H7 (cell line): ENCODE results near the gene SIPA1L3. TPM values are rescaled to one million over a fixed set of nuclear protein-coding genes. Genes with fewer than 3 reads are reported as not detected.
"Not testable (repeated sequence)": the region's sequence is repeated elsewhere in the genome, so short reads cannot be mapped to it uniquely, and the experiment has no call there.

Source experiments
- DNase-seq: peaks from one replicate; pipeline ENCODE4 v3.0.0; 2012
- H3K27me3 ChIP-seq: 2 replicates; pipeline ENCODE4 v1.6.0; 2011; ENCODE audit warnings: mild to moderate bottlenecking, low read length; ENCODE audit not compliant: control insufficient read depth, insufficient read depth
- H3K36me3 ChIP-seq: replicated peaks from 2 replicates; pipeline ENCODE4 v1.5.1; 2011; ENCODE audit warnings: low read length; ENCODE audit not compliant: control insufficient read depth, insufficient read depth
- H3K4me3 ChIP-seq: 2 replicates; pipeline ENCODE4 v1.5.1; 2011; ENCODE audit warnings: low read depth, mild to moderate bottlenecking, control low read depth, low read length, moderate library complexity; ENCODE audit not compliant: insufficient read depth
- total RNA-seq: library from RNA; depleted of rRNA; stranded (reverse); fragments of >200 nt; shearing (Covaris generic); gene quantifications from 2 replicates; pipeline ENCODE4 v1.2.3, GENCODE V29; 2014; rRNA removed

The SIPA1L3 gene
- 13.4 and 20.0 TPM in 2 replicates for total RNA-seq

- peak within 1 kb of the TSS; percentile 85 for H3K4me3 ChIP-seq
- peak; percentile 96 for DNase-seq
- H3K27me3 ChIP-seq = no peaks in the 10 kb centered on the region
- H3K36me3 ChIP-seq = no peaks in the 10 kb centered on the region
These were observed at the start of gene SIPA1L3 for GRCh38 chr19:37906869-37907734. Gene SIPA1L3 (plus strand): TSS chr19:37907208. CDS start chr19:38081566, 174,358 bp downstream.

GRCh38 chr19:37864501-37864900 is 42.5 kb upstream of the SIPA1L3 start:
- Histone ChIP-seq H3K4me3 (no peak overlapping the region), H3K27me3 (no peaks in the 10 kb centered on the region), H3K36me3 (no peaks in the 10 kb centered on the region)
- DNase-seq = no peak

GRCh38 chr19:37865930-37866329 is 41.1 kb upstream of the SIPA1L3 start:
- not testable (repeated sequence) for DNase-seq, H3K36me3 ChIP-seq, H3K4me3 ChIP-seq, H3K27me3 ChIP-seq

- no peaks in the 10 kb centered on the region for H3K36me3 ChIP-seq
- DNase-seq = no peak
- H3K4me3 ChIP-seq = no peak overlapping the region
- H3K27me3 ChIP-seq = no peaks in the 10 kb centered on the region
These were observed 39.2 kb upstream of the SIPA1L3 start for GRCh38 chr19:37867831-37868230.

GRCh38 chr19:37869766-37870340 is 37.2 kb upstream of the SIPA1L3 start:
- DNase-seq = no peak
- H3K27me3 ChIP-seq = no peaks in the 10 kb centered on the region
- H3K4me3 ChIP-seq = no peak overlapping the region
- no peaks in the 10 kb centered on the region for H3K36me3 ChIP-seq

- H3K36me3 ChIP-seq = no peaks in the 10 kb centered on the region
- H3K27me3 ChIP-seq = no peaks in the 10 kb centered on the region
- no peak overlapping the region for H3K4me3 ChIP-seq
- DNase-seq = no peak
These were observed 34.6 kb upstream of the SIPA1L3 start for GRCh38 chr19:37872383-37872782.

GRCh38 chr19:37874784-37875183 is 32.2 kb upstream of the SIPA1L3 start:
- H3K27me3 ChIP-seq = no peaks in the 10 kb centered on the region
- peak; percentile 16 for DNase-seq
- no peaks in the 10 kb centered on the region for H3K36me3 ChIP-seq
- no peak overlapping the region for H3K4me3 ChIP-seq

- Histone ChIP-seq H3K27me3 (no peaks in the 10 kb centered on the region), H3K36me3 (no peaks in the 10 kb centered on the region), H3K4me3 (no peak overlapping the region)
- DNase-seq = no peak
These were observed 31.0 kb upstream of the SIPA1L3 start for GRCh38 chr19:37876032-37876431.

- no peak for DNase-seq
- Histone ChIP-seq H3K36me3 (no peaks in the 10 kb centered on the region), H3K27me3 (no peaks in the 10 kb centered on the region), H3K4me3 (no peak overlapping the region)
These were observed 29.9 kb upstream of the SIPA1L3 start for GRCh38 chr19:37877147-37877546.

GRCh38 chr19:37885392-37885791 is 21.6 kb upstream of the SIPA1L3 start:
- Histone ChIP-seq H3K27me3 (no peaks in the 10 kb centered on the region), H3K4me3 (no peak overlapping the region), H3K36me3 (no peaks in the 10 kb centered on the region)
- DNase-seq = no peak

GRCh38 chr19:37886571-37886970 is 20.4 kb upstream of the SIPA1L3 start:
- no peaks in the 10 kb centered on the region for H3K27me3 ChIP-seq
- H3K4me3 ChIP-seq = no peak overlapping the region
- H3K36me3 ChIP-seq = no peaks in the 10 kb centered on the region
- DNase-seq = no peak

- Histone ChIP-seq H3K27me3 (no peaks in the 10 kb centered on the region), H3K36me3 (no peaks in the 10 kb centered on the region), H3K4me3 (no peak overlapping the region)
- no peak for DNase-seq
These were observed 13.0 kb upstream of the SIPA1L3 start for GRCh38 chr19:37893845-37894575.

GRCh38 chr19:37896180-37896579 is 10.8 kb upstream of the SIPA1L3 start:
- no peak for DNase-seq
- no peaks in the 10 kb centered on the region for H3K36me3 ChIP-seq
- H3K27me3 ChIP-seq = no peaks in the 10 kb centered on the region
- no peak overlapping the region for H3K4me3 ChIP-seq

- DNase-seq = no peak
- Histone ChIP-seq H3K4me3 (no peak overlapping the region), H3K27me3 (no peaks in the 10 kb centered on the region), H3K36me3 (no peaks in the 10 kb centered on the region)
These were observed 7.6 kb upstream of the SIPA1L3 start for GRCh38 chr19:37899453-37899852.

GRCh38 chr19:37899966-37900365 is 7.0 kb upstream of the SIPA1L3 start:
- no peak for DNase-seq
- H3K36me3 ChIP-seq = no peaks in the 10 kb centered on the region
- no peak overlapping the region for H3K4me3 ChIP-seq
- H3K27me3 ChIP-seq = no peaks in the 10 kb centered on the region
